Bronchial epithelial cell (primary cell): ENCODE results near the gene COPS8. TPM values are rescaled to one million over a fixed set of nuclear protein-coding genes. Genes with fewer than 3 reads are reported as not detected.
A peak's percentile ranks its signal among the peaks of the same experiment; 100 is the strongest.

Experiments
- DNase-seq: peaks from one replicate; pipeline ENCODE4 v3.0.0-alpha.2; 2010; ENCODE audit warnings: low read depth
- FAIRE-seq: peaks from 2 replicates; lab custom pipeline; 2011; peaks lifted over from hg19 to GRCh38; lab: Jason Lieb, UNC
- H3K27me3 ChIP-seq: 2 replicates; pipeline ENCODE4 v1.5.1; 2011; ENCODE audit warnings: low read length; ENCODE audit not compliant: control insufficient read depth, insufficient read depth
- H3K36me3 ChIP-seq: 2 replicates; pipeline ENCODE4 v1.5.1; 2011; ENCODE audit warnings: low read length; ENCODE audit not compliant: control insufficient read depth, insufficient read depth
- H3K4me3 ChIP-seq: 2 replicates; pipeline ENCODE4 v1.5.1; 2011; ENCODE audit warnings: mild to moderate bottlenecking, low read depth, low read length, control low read depth
- CTCF ChIP-seq: IDR thresholded peaks from 2 replicates; pipeline ENCODE4 v1.5.1; 2011; ENCODE audit warnings: mild to moderate bottlenecking, moderate library complexity, low read length, control low read depth, inconsistent platforms; ENCODE audit not compliant: insufficient read depth, severe bottlenecking
- total RNA-seq: library from RNA; depleted of rRNA; stranded (reverse); fragments of >200 nt; gene quantifications from 2 replicates; pipeline ENCODE4 v1.2.1, GENCODE V29; 2014

Gene COPS8
- total RNA-seq: 58.2 and 80.3 TPM in 2 replicates

GRCh38 chr2:237085248-237086221 lies at the start of gene COPS8:
Gene COPS8, plus strand, starts transcription at chr2:237085889. Its CDS starts 76 bp downstream, at chr2:237085965.
- peak; percentile 13 for TF ChIP-seq CTCF

GRCh38 chr2:237039301-237040031 lies 46.2 kb upstream of the COPS8 start:
- FAIRE-seq (no peak), DNase-seq (no peak)
- TF ChIP-seq CTCF: no peak
- Histone ChIP-seq H3K4me3 (no peak overlapping the region), H3K36me3 (no peaks in the 10 kb centered on the region), H3K27me3 (no peaks in the 10 kb centered on the region)

More at GRCh38 chr2:237085248-237086221, at the start of gene COPS8:
- peaks cover 5% of the 10 kb centered on the region for H3K36me3 ChIP-seq
- H3K4me3 ChIP-seq: peak within 1 kb of the TSS; percentile 85
- DNase-seq: peak; percentile 78
- H3K27me3 ChIP-seq: no peaks in the 10 kb centered on the region
- no peak for FAIRE-seq

- TF ChIP-seq CTCF: no peak
- Histone ChIP-seq H3K36me3 (no peaks in the 10 kb centered on the region), H3K4me3 (no peak overlapping the region), H3K27me3 (no peaks in the 10 kb centered on the region)
- FAIRE-seq: no peak
- DNase-seq: no peak
These were observed 44.5 kb upstream of the COPS8 start for GRCh38 chr2:237041231-237041630.

- no peaks in the 10 kb centered on the region for H3K27me3 ChIP-seq
- H3K4me3 ChIP-seq: no peak overlapping the region
- no peak for TF ChIP-seq CTCF
- no peaks in the 10 kb centered on the region for H3K36me3 ChIP-seq
- DNase-seq (no peak), FAIRE-seq (no peak)
These were observed 43.6 kb upstream of the COPS8 start for GRCh38 chr2:237042101-237042500.

GRCh38 chr2:237043866-237044265 lies 41.8 kb upstream of the COPS8 start:
- no peak overlapping the region for H3K4me3 ChIP-seq
- DNase-seq (no peak), FAIRE-seq (no peak)
- H3K27me3 ChIP-seq: no peaks in the 10 kb centered on the region
- no peaks in the 10 kb centered on the region for H3K36me3 ChIP-seq
- TF ChIP-seq CTCF: no peak
